H9 (cell line): ENCODE measurements around the gene GRIK4. TPM values are rescaled to one million over a fixed set of nuclear protein-coding genes. Genes with fewer than 3 reads are reported as not detected.

Experiments
- DNase-seq: peaks from one replicate; pipeline ENCODE4 v3.0.0-alpha.2; 2017
- H2AFZ ChIP-seq: one replicate; pipeline ENCODE4 v1.6.1; 2013; ENCODE audit warnings: mild to moderate bottlenecking, low read length, control low read depth, moderate library complexity
- H2AK5ac ChIP-seq: 2 replicates; pipeline ENCODE4 v1.6.1; 2013; ENCODE audit warnings: low read length, control low read depth, mixed read lengths; ENCODE audit not compliant: insufficient read length
- H2BK120ac ChIP-seq: one replicate; pipeline ENCODE4 v1.6.1; 2013; ENCODE audit warnings: low read depth, mild to moderate bottlenecking, low read length, control low read depth, inconsistent platforms; ENCODE audit not compliant: poor library complexity, severe bottlenecking
- H2BK12ac ChIP-seq: 2 replicates; pipeline ENCODE4 v1.6.1; 2013; ENCODE audit warnings: low read length, control low read depth, mixed read lengths, low read depth; ENCODE audit not compliant: insufficient read length
- H2BK15ac ChIP-seq: 2 replicates; pipeline ENCODE4 v1.6.1; 2013; ENCODE audit warnings: low read depth, low read length, control low read depth
- H2BK20ac ChIP-seq: one replicate; pipeline ENCODE4 v1.6.1; 2013; ENCODE audit warnings: low read depth, mild to moderate bottlenecking, low read length, control low read depth, inconsistent platforms; ENCODE audit not compliant: poor library complexity, severe bottlenecking
- H2BK5ac ChIP-seq: 2 replicates; pipeline ENCODE4 v1.6.1; 2013; ENCODE audit warnings: low read length, control low read depth, mixed read lengths; ENCODE audit not compliant: insufficient read length
- H3K14ac ChIP-seq: 2 replicates; pipeline ENCODE4 v1.6.1; 2013; ENCODE audit warnings: low read length, control low read depth; ENCODE audit not compliant: insufficient read depth
- H3K18ac ChIP-seq: 2 replicates; pipeline ENCODE4 v1.6.1; 2013; ENCODE audit warnings: low read depth, mild to moderate bottlenecking, mixed read lengths, low read length, control low read depth; ENCODE audit not compliant: insufficient read length
- H3K23ac ChIP-seq: 2 replicates; pipeline ENCODE4 v1.6.1; 2013; ENCODE audit warnings: low read length, control low read depth, mixed read lengths, low read depth; ENCODE audit not compliant: insufficient read length
- H3K23me2 ChIP-seq: 2 replicates; pipeline ENCODE4 v1.6.1; 2013; ENCODE audit warnings: low read depth, mild to moderate bottlenecking, mixed read lengths, low read length, control low read depth; ENCODE audit not compliant: insufficient read length, poor library complexity, severe bottlenecking
- H3K27ac ChIP-seq: 2 replicates; pipeline ENCODE4 v1.5.1; 2013; ENCODE audit warnings: low read length, control low read depth, mixed read lengths, low read depth; ENCODE audit not compliant: insufficient read length
- H3K27me3 ChIP-seq: 2 replicates; pipeline ENCODE4 v1.6.1; 2013; ENCODE audit warnings: low read length, control low read depth, inconsistent platforms; ENCODE audit not compliant: insufficient read depth
- H3K4ac ChIP-seq: 2 replicates; pipeline ENCODE4 v1.6.1; 2013; ENCODE audit warnings: low read depth, mild to moderate bottlenecking, control low read depth, inconsistent platforms, low read length, moderate library complexity
- H3K4me1 ChIP-seq: 2 replicates; pipeline ENCODE4 v1.6.1; 2013; ENCODE audit warnings: low read length, control low read depth, inconsistent platforms; ENCODE audit not compliant: insufficient read depth
- H3K4me2 ChIP-seq: 2 replicates; pipeline ENCODE4 v1.6.1; 2013; ENCODE audit warnings: low read length, control low read depth, mixed read lengths; ENCODE audit not compliant: insufficient read length, insufficient read depth
- H3K56ac ChIP-seq: 2 replicates; pipeline ENCODE4 v1.6.1; 2013; ENCODE audit warnings: low read depth, mild to moderate bottlenecking, mixed read lengths, low read length, control low read depth; ENCODE audit not compliant: insufficient read length
- H3K79me1 ChIP-seq: 2 replicates; pipeline ENCODE4 v1.6.1; 2013; ENCODE audit warnings: low read depth, mild to moderate bottlenecking, moderate library complexity, low read length, control low read depth, inconsistent platforms; ENCODE audit not compliant: insufficient read depth, poor library complexity, severe bottlenecking
- H3K79me2 ChIP-seq: 2 replicates; pipeline ENCODE4 v1.6.1; 2013; ENCODE audit warnings: low read length, control low read depth, inconsistent platforms; ENCODE audit not compliant: insufficient read depth
- H3K9ac ChIP-seq: 2 replicates; pipeline ENCODE4 v1.6.1; 2013; ENCODE audit warnings: low read length, control low read depth, mixed read lengths; ENCODE audit not compliant: insufficient read length; ENCODE audit errors: extremely low read depth
- H3K9me3 ChIP-seq: one replicate; pipeline ENCODE4 v1.6.1; 2013; ENCODE audit warnings: low read depth, low read length, inconsistent platforms; ENCODE audit not compliant: control insufficient read depth
- H3T11ph ChIP-seq: one replicate; pipeline ENCODE4 v1.6.1; 2013; ENCODE audit warnings: mild to moderate bottlenecking, low read length, control low read depth, inconsistent platforms
- H4K20me1 ChIP-seq: one replicate; pipeline ENCODE4 v1.6.1; 2013; ENCODE audit not compliant: control insufficient read depth, insufficient read length, insufficient read depth
- H4K5ac ChIP-seq: 2 replicates; pipeline ENCODE4 v1.6.1; 2013; ENCODE audit warnings: low read depth, mild to moderate bottlenecking, mixed read lengths, low read length, control low read depth; ENCODE audit not compliant: insufficient read length
- H4K8ac ChIP-seq: replicated peaks from 2 replicates; pipeline ENCODE4 v1.6.1; 2013; ENCODE audit warnings: low read length, control low read depth, mixed read lengths, low read depth; ENCODE audit not compliant: insufficient read length
- H4K91ac ChIP-seq: 2 replicates; pipeline ENCODE4 v1.6.1; 2013; ENCODE audit warnings: low read depth, mild to moderate bottlenecking, moderate library complexity, mixed read lengths, low read length, control low read depth; ENCODE audit not compliant: insufficient read length
- H3K27ac Mint-ChIP-seq, 3 experiments: 2 replicates in 2 of 3; 3 replicates in 1 of 3; pipeline ENCODE4 v1.8.0; 2020 to 2021; ENCODE audit warnings: mixed read lengths in 3 of 3, mild to moderate bottlenecking in 1 of 3, moderate library complexity in 1 of 3
- H3K27me3 Mint-ChIP-seq: 2 replicates; pipeline ENCODE4 v1.8.0; 2021; ENCODE audit warnings: low read depth, mild to moderate bottlenecking, moderate library complexity, mixed read lengths
- H3K36me3 Mint-ChIP-seq, 3 experiments: 2 replicates in 2 of 3; 3 replicates in 1 of 3; pipeline ENCODE4 v1.8.0; 2020 to 2021; ENCODE audit warnings: low read depth in 3 of 3, mixed read lengths in 3 of 3; ENCODE audit not compliant: insufficient read depth in 1 of 3
- H3K4me1 Mint-ChIP-seq, 2 experiments: 2 replicates each; pipeline ENCODE4 v1.8.0; 2020; ENCODE audit warnings: mixed read lengths in 2 of 2
- H3K4me3 Mint-ChIP-seq, 2 experiments: 2 replicates in 1 of 2; 3 replicates in 1 of 2; pipeline ENCODE4 v1.8.0; 2020 to 2021; ENCODE audit warnings: mild to moderate bottlenecking in 2 of 2, mixed read lengths in 2 of 2, moderate library complexity in 1 of 2
- H3K9me3 Mint-ChIP-seq, 2 experiments: 2 replicates in 1 of 2; 3 replicates in 1 of 2; pipeline ENCODE4 v1.8.0; 2020; ENCODE audit warnings: mild to moderate bottlenecking in 2 of 2, mixed read lengths in 2 of 2, moderate library complexity in 1 of 2
- WGBS: extraction: QIAGEN DNeasy Blood & Tissue Kit; methylation state at CpG from one replicate; pipeline ENCODE4 v1.1.7; 2013; ENCODE audit warnings: missing lambda C conversion rate, low lambda C conversion rate, mixed read lengths; ENCODE audit not compliant: insufficient read length; ENCODE audit errors: extremely low coverage; 5-methylcytosine and 5-hydroxymethylcytosine counted together
- total RNA-seq: library from RNA; stranded (reverse); gene quantifications from 2 replicates; pipeline ENCODE4 v1.2.1, GENCODE V29; 2021
- TF ChIP-seq, protein P1 (sequence below): fragments of 200-600 bp; sonication (generic); conservative IDR thresholded peaks from 3 replicates; pipeline ENCODE4 v1.8.0; 2021; ENCODE audit warnings: antibody characterized with exemption, mild to moderate bottlenecking

GRIK4 gene
- total RNA-seq, 1 experiment from 2014 or later, result 2.3 TPM

DNA sequence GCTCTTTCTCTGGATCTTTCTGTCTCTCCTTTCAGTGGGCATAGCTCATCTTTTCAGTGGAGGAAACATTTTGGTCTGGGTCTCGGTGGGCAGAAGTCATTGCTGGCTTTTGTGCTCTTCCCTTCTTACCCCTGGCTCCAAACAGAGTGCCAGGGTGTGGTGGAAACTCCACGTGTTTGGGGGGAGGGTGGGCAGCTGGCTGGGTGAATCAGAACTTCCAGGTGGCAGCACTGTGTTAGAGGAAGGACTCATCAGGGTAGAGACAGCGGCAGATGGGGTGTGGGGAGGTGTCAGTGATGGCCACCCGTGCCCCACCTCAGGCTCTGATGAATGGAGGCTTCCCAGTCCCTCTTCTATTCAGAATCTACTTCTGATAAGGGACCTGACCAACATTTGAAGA, 114.0 kb downstream of the GRIK4 start:
- Histone ChIP-seq H3K27ac (no peak overlapping the region), H3K14ac (no peak overlapping the region), H2AFZ (no peak overlapping the region), H4K5ac (no peak overlapping the region), H4K20me1 (no peaks in the 10 kb centered on the region), H3K4me1 (no peaks in the 10 kb centered on the region), H3K79me1 (no peaks in the 10 kb centered on the region), H2BK120ac (no peak overlapping the region), H3K23ac (no peak overlapping the region), H2BK15ac (no peak overlapping the region), H2BK20ac (no peak overlapping the region), H3K18ac (no peak overlapping the region), H3K4ac (no peak overlapping the region), H4K91ac (no peak overlapping the region), H2BK12ac (no peak overlapping the region), H3K79me2 (no peaks in the 10 kb centered on the region), H3K9me3 (no peaks in the 10 kb centered on the region), H3K4me2 (no peak overlapping the region), H3K27me3 (no peaks in the 10 kb centered on the region), H4K8ac (no peak overlapping the region), H2AK5ac (no peak overlapping the region), H2BK5ac (no peak overlapping the region), H3K56ac (no peak overlapping the region), H3T11ph (no peak overlapping the region), H3K23me2 (no peaks in the 10 kb centered on the region), H3K9ac (no peak overlapping the region)
- Mint-ChIP-seq H3K4me3 (no peak overlapping the region), H3K36me3 (no peaks in the 10 kb centered on the region; a peak in 1 of 7 replicates), H3K27me3 (peaks cover 24% of the 10 kb centered on the region), H3K27ac (peak overlapping the region in 1 of 3 experiments; percentile 28; a peak in 1 of 7 replicates), H3K4me1 (peaks cover 0 to 12% of the 10 kb centered on the region in 2 experiments; a peak in 3 of 4 replicates), H3K9me3 (no peaks in the 10 kb centered on the region)
- no peak for DNase-seq
- WGBS, result no CpG with 5 or more reads among the region's 4 CpGs
- TF ChIP-seq, protein P1, sequence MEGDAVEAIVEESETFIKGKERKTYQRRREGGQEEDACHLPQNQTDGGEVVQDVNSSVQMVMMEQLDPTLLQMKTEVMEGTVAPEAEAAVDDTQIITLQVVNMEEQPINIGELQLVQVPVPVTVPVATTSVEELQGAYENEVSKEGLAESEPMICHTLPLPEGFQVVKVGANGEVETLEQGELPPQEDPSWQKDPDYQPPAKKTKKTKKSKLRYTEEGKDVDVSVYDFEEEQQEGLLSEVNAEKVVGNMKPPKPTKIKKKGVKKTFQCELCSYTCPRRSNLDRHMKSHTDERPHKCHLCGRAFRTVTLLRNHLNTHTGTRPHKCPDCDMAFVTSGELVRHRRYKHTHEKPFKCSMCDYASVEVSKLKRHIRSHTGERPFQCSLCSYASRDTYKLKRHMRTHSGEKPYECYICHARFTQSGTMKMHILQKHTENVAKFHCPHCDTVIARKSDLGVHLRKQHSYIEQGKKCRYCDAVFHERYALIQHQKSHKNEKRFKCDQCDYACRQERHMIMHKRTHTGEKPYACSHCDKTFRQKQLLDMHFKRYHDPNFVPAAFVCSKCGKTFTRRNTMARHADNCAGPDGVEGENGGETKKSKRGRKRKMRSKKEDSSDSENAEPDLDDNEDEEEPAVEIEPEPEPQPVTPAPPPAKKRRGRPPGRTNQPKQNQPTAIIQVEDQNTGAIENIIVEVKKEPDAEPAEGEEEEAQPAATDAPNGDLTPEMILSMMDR, result no peak
